PC-3 (cell line): ENCODE results near the gene TMEM185B. TPM values are rescaled to one million over a fixed set of nuclear protein-coding genes. Genes with fewer than 3 reads are reported as not detected.

Experiments used
- ATAC-seq: fragments of 200-7000 bp; cut with Tn5 transposase; 2 replicates; pipeline ENCODE4 v1.9.1; 2020; ENCODE audit warnings: mild to moderate bottlenecking, moderate library complexity
- BruUV-seq: library from RNA; stranded (reverse); fragments of 400-500 nt; replicated peaks from 2 replicates; lab custom pipeline; 2021; lab: Mats Ljungman, UMichigan
- CTCF ChIA-PET: fragments of 300-600 bp; sonication (Branson Sonifier 250); formaldehyde crosslinking; loops from one replicate; lab custom pipeline; 2022; ENCODE audit warnings: antibody characterized with exemption; lab: Charles Lee
- POLR2A ChIA-PET: fragments of 300-600 bp; sonication (Branson Sonifier 250); formaldehyde crosslinking; loops from one replicate; lab custom pipeline; 2022; ENCODE audit warnings: antibody characterized with exemption; ENCODE audit not compliant: unreplicated experiment; lab: Charles Lee
- DNase-seq: peaks from one replicate; pipeline ENCODE4 v3.0.0-alpha.2; 2015
- H2AFZ ChIP-seq: fragments of 300-600 bp; sonication (generic); 2 replicates; pipeline ENCODE4 v1.6.0; 2016; ENCODE audit warnings: antibody characterized with exemption, low read length
- H3F3A ChIP-seq: fragments of 300-600 bp; sonication (generic); one replicate; pipeline ENCODE4 v1.6.0; 2017; ENCODE audit warnings: antibody characterized with exemption, low read length, control low read depth, mild to moderate bottlenecking; ENCODE audit not compliant: unreplicated experiment
- H3K27ac ChIP-seq: fragments of 300-600 bp; sonication (generic); 2 replicates; pipeline ENCODE4 v1.5.1; 2016; ENCODE audit warnings: mild to moderate bottlenecking, low read length
- H3K27me3 ChIP-seq: fragments of 300-600 bp; sonication (generic); 2 replicates; pipeline ENCODE4 v1.6.1; 2016; ENCODE audit warnings: low read length, mixed read lengths
- H3K36me3 ChIP-seq: fragments of 300-600 bp; sonication (generic); 2 replicates; pipeline ENCODE4 v1.6.1; 2016; ENCODE audit warnings: low read depth, mixed run types, low read length, mixed read lengths
- H3K4me1 ChIP-seq: fragments of 300-600 bp; sonication (generic); 2 replicates; pipeline ENCODE4 v1.5.1; 2016; ENCODE audit warnings: low read length; ENCODE audit not compliant: insufficient read depth
- H3K4me2 ChIP-seq: fragments of 300-600 bp; sonication (generic); 2 replicates; pipeline ENCODE4 v1.6.0; 2016; ENCODE audit warnings: low read length
- H3K4me3 ChIP-seq: fragments of 300-600 bp; sonication (generic); 2 replicates; pipeline ENCODE4 v1.5.1; 2016; ENCODE audit warnings: mild to moderate bottlenecking, low read length, mixed read lengths
- H3K79me2 ChIP-seq: fragments of 300-600 bp; sonication (generic); 2 replicates; pipeline ENCODE4 v1.6.1; 2017; ENCODE audit warnings: low read length, mixed read lengths
- H3K9ac ChIP-seq: fragments of 300-600 bp; sonication (generic); 2 replicates; pipeline ENCODE4 v1.6.0; 2016; ENCODE audit warnings: mild to moderate bottlenecking, low read length
- H3K9me2 ChIP-seq: fragments of 300-600 bp; sonication (generic); replicated peaks from 2 replicates; pipeline ENCODE4 v1.6.1; 2016; ENCODE audit warnings: mixed run types, low read length, mixed read lengths
- H3K9me3 ChIP-seq: fragments of 300-600 bp; sonication (generic); 2 replicates; pipeline ENCODE4 v1.6.1; 2016; ENCODE audit warnings: low read length, mixed read lengths
- H4K20me1 ChIP-seq: fragments of 300-600 bp; sonication (generic); 2 replicates; pipeline ENCODE4 v1.6.1; 2016; ENCODE audit warnings: low read length, mixed read lengths
- CTCF ChIP-seq: fragments of 300-600 bp; sonication (generic); conservative IDR thresholded peaks from 2 replicates; pipeline ENCODE4 v1.5.1; 2017; ENCODE audit warnings: antibody characterized with exemption, low read depth, mild to moderate bottlenecking, low read length
- EZH2 ChIP-seq: fragments of 300-600 bp; sonication (generic); IDR thresholded peaks from one replicate; pipeline ENCODE4 v1.6.1; 2017; ENCODE audit warnings: antibody characterized with exemption, mild to moderate bottlenecking, low read length; ENCODE audit not compliant: unreplicated experiment
- EZH2phosphoT487 ChIP-seq: fragments of 300-600 bp; sonication (generic); IDR thresholded peaks from 2 replicates; pipeline ENCODE4 v1.6.1; 2018; ENCODE audit warnings: mild to moderate bottlenecking, antibody characterized with exemption, low read length, borderline replicate concordance
- intact Hi-C: fragments of 100-400 bp; cut with micrococcal nuclease; formaldehyde crosslinking; loops from 2 replicates; pipeline ENCODE4 v1.9.0; 2023
- total RNA-seq: library from RNA; depleted of rRNA; stranded (reverse); fragments of >200 nt; gene quantifications from 2 replicates; pipeline ENCODE4 v1.2.3, GENCODE V29; 2014

TMEM185B gene
- total RNA-seq, 1 experiment from 2014 or later, result 67.5 TPM

- H3K36me3 ChIP-seq, result no peaks in the 10 kb centered on the region
- no peak overlapping the region for H3K27ac ChIP-seq
- no peak overlapping the region for H3K9ac ChIP-seq
- ChIA-PET CTCF (interaction anchor here (0.6 to 1.6 kb wide), 2 partner anchors 46 to 80 kb away, joined by 4 to 6 read pairs; no protein-coding TSS in a partner anchor), POLR2A (interaction anchor here (0.9 kb wide), 1 partner anchor 10 kb away, joined by 3 read pairs; the partner anchor contains the start of gene TMEM185B)
- no peak overlapping the region for H3K4me2 ChIP-seq
- H3K9me3 ChIP-seq, result no peaks in the 10 kb centered on the region
- intact Hi-C loops, result no loop called here
- peaks cover 56% of the 10 kb centered on the region for H3K4me1 ChIP-seq
- no peaks in the 10 kb centered on the region for H4K20me1 ChIP-seq
- no TSS peak for BruUV-seq
- H3K9me2 ChIP-seq, result no peaks in the 10 kb centered on the region
- H3F3A ChIP-seq, result peaks cover 6% of the 10 kb centered on the region
- TF ChIP-seq CTCF, result no peak
- TF ChIP-seq EZH2phosphoT487, result no peak
- TF ChIP-seq EZH2, result no peak
- H3K27me3 ChIP-seq, result no peaks in the 10 kb centered on the region
- no peak for ATAC-seq
- no peaks in the 10 kb centered on the region for H3K79me2 ChIP-seq
- H3K4me3 ChIP-seq, result no peak overlapping the region
- no peak overlapping the region for H2AFZ ChIP-seq
- no peak for DNase-seq
Measured at GRCh38 chr2:120233292-120233691, 10.1 kb upstream of the TMEM185B start.

GRCh38 chr2:120231974-120232635, 8.9 kb upstream of the TMEM185B start:
- Histone ChIP-seq H3K27ac (peak overlapping the region; percentile 16), H3K4me3 (peak overlapping the region; percentile 65), H3K4me1 (peaks cover 50% of the 10 kb centered on the region), H3K9me2 (no peaks in the 10 kb centered on the region), H3K27me3 (no peaks in the 10 kb centered on the region), H3K9ac (peak overlapping the region; percentile 59), H2AFZ (peak overlapping the region; percentile 86), H4K20me1 (no peaks in the 10 kb centered on the region), H3K36me3 (no peaks in the 10 kb centered on the region), H3K79me2 (no peaks in the 10 kb centered on the region), H3K9me3 (no peaks in the 10 kb centered on the region), H3F3A (no peaks in the 10 kb centered on the region), H3K4me2 (peak overlapping the region; percentile 83)
- ChIA-PET CTCF (interaction anchor here (1.0 to 1.6 kb wide), 2 partner anchors 20 to 81 kb away, joined by 3 to 4 read pairs; no protein-coding TSS in a partner anchor), POLR2A (no interaction called here)
- DNase-seq (peak; percentile 22), ATAC-seq (peak; percentile 25)
- intact Hi-C loops, result no loop called here
- TF ChIP-seq EZH2 (no peak), CTCF (no peak), EZH2phosphoT487 (no peak)
- BruUV-seq, result TSS peak; percentile 27

GRCh38 chr2:120231564-120231973, 8.4 kb upstream of the TMEM185B start:
- ATAC-seq (no peak), DNase-seq (no peak)
- ChIA-PET POLR2A (no interaction called here), CTCF (interaction anchor here (0.8 kb wide), 1 partner anchor 18 kb away, joined by 5 read pairs; no protein-coding TSS in a partner anchor)
- H3K4me2 ChIP-seq, result peak overlapping the region; percentile 83
- H4K20me1 ChIP-seq, result no peaks in the 10 kb centered on the region
- no peaks in the 10 kb centered on the region for H3F3A ChIP-seq
- H3K9me3 ChIP-seq, result no peaks in the 10 kb centered on the region
- no peaks in the 10 kb centered on the region for H3K36me3 ChIP-seq
- peak overlapping the region; percentile 65; the same call in 1 of the 2 replicates for H3K4me3 ChIP-seq
- peak overlapping the region; percentile 86 for H2AFZ ChIP-seq
- no peaks in the 10 kb centered on the region for H3K9me2 ChIP-seq
- peaks cover 47% of the 10 kb centered on the region for H3K4me1 ChIP-seq
- 0 out of 2 replicates have a peak overlapping the region, but pooled peaks have one; percentile 3 for H3K9ac ChIP-seq
- H3K27ac ChIP-seq, result peak overlapping the region; percentile 32; the same call in 1 of the 2 replicates
- intact Hi-C loops, result no loop called here
- no peak for TF ChIP-seq EZH2
- no peak for TF ChIP-seq EZH2phosphoT487
- no peak for TF ChIP-seq CTCF
- H3K27me3 ChIP-seq, result no peaks in the 10 kb centered on the region
- BruUV-seq, result no TSS peak
- H3K79me2 ChIP-seq, result no peaks in the 10 kb centered on the region
